Liver (tissue), 9 donors: Measurements from ENCODE around the gene ENTREP3. TPM values are rescaled to one million over a fixed set of nuclear protein-coding genes. Genes with fewer than 3 reads are reported as not detected.

Experiments
- DNase-seq: peaks from one replicate; pipeline ENCODE4 v3.0.0-alpha.2; 2017; ENCODE audit warnings: low spot score
- H3K27ac ChIP-seq, 2 donors: one replicate each; pipeline ENCODE4 v1.7.0; 2013; ENCODE audit warnings: inconsistent platforms in 2 of 2, low read length in 2 of 2, control low read depth in 1 of 2, low read depth in 1 of 2, mild to moderate bottlenecking in 1 of 2
- H3K27me3 ChIP-seq, 4 donors: one replicate each; pipeline versions ENCODE4 v1.6.1 to v1.7.0; 2013; ENCODE audit warnings: low read length in 3 of 4, inconsistent platforms in 1 of 4, mild to moderate bottlenecking in 1 of 4, moderate library complexity in 1 of 4; ENCODE audit not compliant: control insufficient read depth in 4 of 4, insufficient read depth in 4 of 4
- H3K36me3 ChIP-seq, 4 donors: one replicate each; pipeline versions ENCODE4 v1.6.1 to v1.7.0; 2013; ENCODE audit warnings: low read length in 3 of 4, mild to moderate bottlenecking in 3 of 4, low read depth in 1 of 4, moderate library complexity in 1 of 4; ENCODE audit not compliant: control insufficient read depth in 4 of 4, insufficient read depth in 3 of 4
- H3K4me1 ChIP-seq, 4 donors: one replicate each; pipeline versions ENCODE4 v1.6.1 to v1.7.0; 2013; ENCODE audit warnings: low read length in 3 of 4, mild to moderate bottlenecking in 3 of 4, moderate library complexity in 1 of 4; ENCODE audit not compliant: control insufficient read depth in 4 of 4, insufficient read depth in 4 of 4
- H3K4me3 ChIP-seq, 3 donors: one replicate each; pipeline versions ENCODE4 v1.6.1 to v1.7.0; 2013; ENCODE audit warnings: low read length in 3 of 3, control low read depth in 1 of 3, low read depth in 1 of 3, mild to moderate bottlenecking in 1 of 3
- H3K9ac ChIP-seq, 2 donors: one replicate each; pipeline ENCODE4 v1.7.0; 2013; ENCODE audit warnings: low read length in 2 of 2, mild to moderate bottlenecking in 2 of 2, moderate library complexity in 2 of 2, control low read depth in 1 of 2, low read depth in 1 of 2
- H3K9me3 ChIP-seq, 4 donors: one replicate each; pipeline versions ENCODE4 v1.6.1 to v1.7.0; 2013; ENCODE audit warnings: low read length in 3 of 4; ENCODE audit not compliant: control insufficient read depth in 4 of 4
- FOXA1 ChIP-seq: IDR thresholded peaks from 2 replicates; pipeline ENCODE4 v1.6.1; 2016; ENCODE audit warnings: antibody characterized with exemption
- FOXA2 ChIP-seq: IDR thresholded peaks from 2 replicates; pipeline ENCODE4 v1.6.1; 2016; ENCODE audit warnings: antibody characterized with exemption
- HNF4G ChIP-seq: IDR thresholded peaks from 2 replicates; pipeline ENCODE4 v1.6.1; 2016; ENCODE audit warnings: antibody characterized with exemption
- JUND ChIP-seq, 2 donors: IDR thresholded peaks; 2 replicates each; pipeline ENCODE4 v1.6.1; 2016; ENCODE audit warnings: antibody characterized with exemption in 2 of 2
- SP1 ChIP-seq: IDR thresholded peaks from 2 replicates; pipeline ENCODE4 v1.6.1; 2018; ENCODE audit warnings: antibody characterized with exemption, mild to moderate bottlenecking
- TAF1 ChIP-seq: conservative IDR thresholded peaks from 2 replicates; pipeline ENCODE4 v1.6.1; 2016; ENCODE audit warnings: antibody characterized with exemption, mild to moderate bottlenecking
- WGBS: extraction: QIAGEN DNeasy Blood & Tissue Kit; methylation state at CpG from one replicate; pipeline ENCODE4 v1.1.7; 2013; 5-methylcytosine and 5-hydroxymethylcytosine counted together
- polyA plus RNA-seq, 2 donors: library from polyadenylated mRNA; stranded (reverse) in 1 of 2; unstranded in 1 of 2; fragments of 200-250 nt in 1 of 2; fragments of >200 nt in 1 of 2; fragmentation: Nextera tagmentation in 1 of 2; extraction: Ambion mirVana in 1 of 2; gene quantifications; one replicate each; pipeline versions ENCODE4 v1.2.1 to v1.2.3, GENCODE V29; 2013 to 2015
- total RNA-seq, 2 donors: library from RNA; depleted of rRNA; stranded (reverse); fragments of >200 nt; gene quantifications; one replicate each; pipeline ENCODE4 v1.2.3, GENCODE V29; 2014
- TF ChIP-seq, protein P1 (sequence below): IDR thresholded peaks from 2 replicates; pipeline ENCODE4 v1.6.1; 2016; ENCODE audit warnings: antibody characterized with exemption
- TF ChIP-seq, protein P2 (sequence below): fragments of 150-350 bp; IDR thresholded peaks from 2 replicates; pipeline ENCODE4 v1.5.1; 2017; ENCODE audit warnings: improper control_type of control experiment, low read depth, low read length; ENCODE audit not compliant: missing input control
- TF ChIP-seq, protein P3 (sequence below): IDR thresholded peaks from 2 replicates; pipeline ENCODE4 v1.6.1; 2016; ENCODE audit warnings: antibody characterized with exemption
- TF ChIP-seq, protein P4 (sequence below): IDR thresholded peaks from 2 replicates; pipeline ENCODE4 v1.6.1; 2016; ENCODE audit warnings: antibody characterized with exemption, mild to moderate bottlenecking
- TF ChIP-seq, protein P5 (sequence below): IDR thresholded peaks from 2 replicates; pipeline ENCODE4 v1.6.1; 2016; ENCODE audit warnings: antibody characterized with exemption
- donor health status: healthy.
- donor health status: healthy.
- donor health status: healthy.
- donor health status: healthy.
- donor health status: healthy.

Gene ENTREP3
- total and polyA plus RNA-seq, 4 donors = 2.8 to 7.9 (median 3.5) TPM

DNA sequence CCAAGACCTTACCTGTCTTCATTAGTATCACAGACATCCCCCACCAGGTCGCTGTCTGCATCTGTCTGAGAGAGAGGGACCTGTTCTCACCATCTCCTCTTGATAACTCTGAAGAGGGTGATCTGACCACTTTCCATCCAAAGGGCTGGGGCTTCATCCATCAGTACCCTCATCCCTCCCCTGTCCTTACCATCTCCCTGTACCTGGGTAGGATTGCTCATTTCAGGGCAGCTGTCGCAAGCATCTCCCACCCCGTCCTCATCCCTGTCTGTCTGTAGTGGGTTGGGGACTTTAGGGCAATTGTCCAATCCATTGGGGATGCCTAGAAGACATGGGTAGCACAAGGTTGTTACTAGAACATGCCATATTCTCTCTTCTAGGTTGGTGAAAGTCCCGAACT, 55.5 kb downstream of the ENTREP3 start:
- H3K9me3 ChIP-seq = no peaks in the 10 kb centered on the region
- H3K9ac ChIP-seq = no peak overlapping the region
- 89% methylated on average over 4 of the region's 4 CpGs for WGBS
- peaks cover 0 to 5% (median 0%) of the 10 kb centered on the region in 4 donors for H3K36me3 ChIP-seq
- no peak overlapping the region for H3K4me3 ChIP-seq
- peaks cover 0 to 2% (median 0%) of the 10 kb centered on the region in 4 donors for H3K4me1 ChIP-seq
- H3K27me3 ChIP-seq = no peaks in the 10 kb centered on the region
- no peak overlapping the region for H3K27ac ChIP-seq
- no peak for DNase-seq
- TF ChIP-seq FOXA2 = no peak
- no peak for TF ChIP-seq SP1
- TF ChIP-seq, protein P1, sequence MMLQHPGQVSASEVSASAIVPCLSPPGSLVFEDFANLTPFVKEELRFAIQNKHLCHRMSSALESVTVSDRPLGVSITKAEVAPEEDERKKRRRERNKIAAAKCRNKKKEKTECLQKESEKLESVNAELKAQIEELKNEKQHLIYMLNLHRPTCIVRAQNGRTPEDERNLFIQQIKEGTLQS = no peak
- TF ChIP-seq, protein P2, sequence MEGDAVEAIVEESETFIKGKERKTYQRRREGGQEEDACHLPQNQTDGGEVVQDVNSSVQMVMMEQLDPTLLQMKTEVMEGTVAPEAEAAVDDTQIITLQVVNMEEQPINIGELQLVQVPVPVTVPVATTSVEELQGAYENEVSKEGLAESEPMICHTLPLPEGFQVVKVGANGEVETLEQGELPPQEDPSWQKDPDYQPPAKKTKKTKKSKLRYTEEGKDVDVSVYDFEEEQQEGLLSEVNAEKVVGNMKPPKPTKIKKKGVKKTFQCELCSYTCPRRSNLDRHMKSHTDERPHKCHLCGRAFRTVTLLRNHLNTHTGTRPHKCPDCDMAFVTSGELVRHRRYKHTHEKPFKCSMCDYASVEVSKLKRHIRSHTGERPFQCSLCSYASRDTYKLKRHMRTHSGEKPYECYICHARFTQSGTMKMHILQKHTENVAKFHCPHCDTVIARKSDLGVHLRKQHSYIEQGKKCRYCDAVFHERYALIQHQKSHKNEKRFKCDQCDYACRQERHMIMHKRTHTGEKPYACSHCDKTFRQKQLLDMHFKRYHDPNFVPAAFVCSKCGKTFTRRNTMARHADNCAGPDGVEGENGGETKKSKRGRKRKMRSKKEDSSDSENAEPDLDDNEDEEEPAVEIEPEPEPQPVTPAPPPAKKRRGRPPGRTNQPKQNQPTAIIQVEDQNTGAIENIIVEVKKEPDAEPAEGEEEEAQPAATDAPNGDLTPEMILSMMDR = no peak
- no peak for TF ChIP-seq FOXA1
- no peak for TF ChIP-seq TAF1
- TF ChIP-seq HNF4G = no peak
- no peak for TF ChIP-seq JUND (IDR thresholded peaks at IDR 0.05)
- TF ChIP-seq, protein P3, sequence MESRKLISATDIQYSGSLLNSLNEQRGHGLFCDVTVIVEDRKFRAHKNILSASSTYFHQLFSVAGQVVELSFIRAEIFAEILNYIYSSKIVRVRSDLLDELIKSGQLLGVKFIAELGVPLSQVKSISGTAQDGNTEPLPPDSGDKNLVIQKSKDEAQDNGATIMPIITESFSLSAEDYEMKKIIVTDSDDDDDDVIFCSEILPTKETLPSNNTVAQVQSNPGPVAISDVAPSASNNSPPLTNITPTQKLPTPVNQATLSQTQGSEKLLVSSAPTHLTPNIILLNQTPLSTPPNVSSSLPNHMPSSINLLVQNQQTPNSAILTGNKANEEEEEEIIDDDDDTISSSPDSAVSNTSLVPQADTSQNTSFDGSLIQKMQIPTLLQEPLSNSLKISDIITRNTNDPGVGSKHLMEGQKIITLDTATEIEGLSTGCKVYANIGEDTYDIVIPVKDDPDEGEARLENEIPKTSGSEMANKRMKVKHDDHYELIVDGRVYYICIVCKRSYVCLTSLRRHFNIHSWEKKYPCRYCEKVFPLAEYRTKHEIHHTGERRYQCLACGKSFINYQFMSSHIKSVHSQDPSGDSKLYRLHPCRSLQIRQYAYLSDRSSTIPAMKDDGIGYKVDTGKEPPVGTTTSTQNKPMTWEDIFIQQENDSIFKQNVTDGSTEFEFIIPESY = no peak

DNA sequence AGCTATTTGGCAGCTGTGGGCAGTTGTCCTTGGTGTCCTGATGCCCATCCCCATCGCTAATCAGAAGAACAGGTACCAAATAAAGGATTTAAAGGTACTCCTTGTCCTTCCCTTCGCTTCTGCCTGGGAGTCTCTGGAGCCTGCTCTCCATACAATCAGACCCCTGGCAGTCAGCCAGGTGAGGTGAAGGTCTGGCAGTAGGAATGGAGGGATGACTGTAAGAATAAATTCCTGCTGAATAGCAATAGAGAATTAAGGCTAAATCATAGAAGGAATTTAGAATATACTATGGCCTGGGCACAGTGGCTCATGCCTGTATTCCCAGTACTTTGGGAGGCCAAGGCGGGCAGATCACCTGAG, 56.8 kb downstream of the ENTREP3 start:
- H3K27ac ChIP-seq = no peak overlapping the region
- no peak for DNase-seq
- peaks cover 0 to 5% (median 0%) of the 10 kb centered on the region in 4 donors for H3K36me3 ChIP-seq
- no peak for TF ChIP-seq FOXA1
- TF ChIP-seq, protein P4, sequence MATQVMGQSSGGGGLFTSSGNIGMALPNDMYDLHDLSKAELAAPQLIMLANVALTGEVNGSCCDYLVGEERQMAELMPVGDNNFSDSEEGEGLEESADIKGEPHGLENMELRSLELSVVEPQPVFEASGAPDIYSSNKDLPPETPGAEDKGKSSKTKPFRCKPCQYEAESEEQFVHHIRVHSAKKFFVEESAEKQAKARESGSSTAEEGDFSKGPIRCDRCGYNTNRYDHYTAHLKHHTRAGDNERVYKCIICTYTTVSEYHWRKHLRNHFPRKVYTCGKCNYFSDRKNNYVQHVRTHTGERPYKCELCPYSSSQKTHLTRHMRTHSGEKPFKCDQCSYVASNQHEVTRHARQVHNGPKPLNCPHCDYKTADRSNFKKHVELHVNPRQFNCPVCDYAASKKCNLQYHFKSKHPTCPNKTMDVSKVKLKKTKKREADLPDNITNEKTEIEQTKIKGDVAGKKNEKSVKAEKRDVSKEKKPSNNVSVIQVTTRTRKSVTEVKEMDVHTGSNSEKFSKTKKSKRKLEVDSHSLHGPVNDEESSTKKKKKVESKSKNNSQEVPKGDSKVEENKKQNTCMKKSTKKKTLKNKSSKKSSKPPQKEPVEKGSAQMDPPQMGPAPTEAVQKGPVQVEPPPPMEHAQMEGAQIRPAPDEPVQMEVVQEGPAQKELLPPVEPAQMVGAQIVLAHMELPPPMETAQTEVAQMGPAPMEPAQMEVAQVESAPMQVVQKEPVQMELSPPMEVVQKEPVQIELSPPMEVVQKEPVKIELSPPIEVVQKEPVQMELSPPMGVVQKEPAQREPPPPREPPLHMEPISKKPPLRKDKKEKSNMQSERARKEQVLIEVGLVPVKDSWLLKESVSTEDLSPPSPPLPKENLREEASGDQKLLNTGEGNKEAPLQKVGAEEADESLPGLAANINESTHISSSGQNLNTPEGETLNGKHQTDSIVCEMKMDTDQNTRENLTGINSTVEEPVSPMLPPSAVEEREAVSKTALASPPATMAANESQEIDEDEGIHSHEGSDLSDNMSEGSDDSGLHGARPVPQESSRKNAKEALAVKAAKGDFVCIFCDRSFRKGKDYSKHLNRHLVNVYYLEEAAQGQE = no peak
- TF ChIP-seq HNF4G = no peak
- TF ChIP-seq, protein P2 = no peak
- no peak for TF ChIP-seq SP1
- TF ChIP-seq, protein P5, sequence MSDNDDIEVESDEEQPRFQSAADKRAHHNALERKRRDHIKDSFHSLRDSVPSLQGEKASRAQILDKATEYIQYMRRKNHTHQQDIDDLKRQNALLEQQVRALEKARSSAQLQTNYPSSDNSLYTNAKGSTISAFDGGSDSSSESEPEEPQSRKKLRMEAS = no peak
- no peak for TF ChIP-seq FOXA2
- no peak for TF ChIP-seq TAF1
- H3K4me3 ChIP-seq = no peak overlapping the region
- peaks cover 5 to 14% (median 8%) of the 10 kb centered on the region in 4 donors for H3K4me1 ChIP-seq
- WGBS = 97% methylated on average over 3 of the region's 3 CpGs
- no peaks in the 10 kb centered on the region for H3K9me3 ChIP-seq
- H3K9ac ChIP-seq = no peak overlapping the region
- H3K27me3 ChIP-seq = peaks cover 0 to 4% (median 0%) of the 10 kb centered on the region in 4 donors
